ENCODE measurements around the gene ULK3.

The ULK3 gene

GRCh38 chr15:74836846-74837245 is 6.1 kb downstream of the ULK3 start:
- Histone ChIP-seq H3K9me3 (ENCODE audit: control insufficient read depth, insufficient read depth, low read depth, low read length) (no peaks in the 10 kb centered on the region), H3K36me3 (ENCODE audit: control insufficient read depth in 2 of 2, insufficient read depth in 1 of 2, low read length in 2 of 2) (peaks cover 7 to 47% of the 10 kb centered on the region in 2 experiments; a peak in 2 of 3 replicates), H3K4me3 (ENCODE audit: low read depth, low read length) (no peak overlapping the region), H3K4me1 (ENCODE audit: control insufficient read depth, insufficient read depth, low read length) (peaks cover under 1% of the 10 kb centered on the region; the same call in 1 of the 2 replicates), H3K27ac (ENCODE audit: extremely low read depth, low read depth, low read length) (peak overlapping the region; percentile 22; the same call in 1 of the 2 replicates)
- ChIA-PET CTCF (interaction anchor here (0.6 to 3.4 kb wide), 9 partner anchors 9 to 822 kb away, joined by 3 to 23 read pairs (median 4); partner anchors contain the start of gene CSK), POLR2A (interaction anchor here (2.2 kb wide), 1 partner anchor 65 kb away, joined by 7 read pairs; no protein-coding TSS in a partner anchor)
- no peak for TF ChIP-seq ZNF157 (tag by site-specific recombination; IDR thresholded peaks at IDR 0.05)
- TF ChIP-seq ZNF341 (tag by site-specific recombination; IDR thresholded peaks at IDR 0.05; ENCODE audit: low read depth), result peak; percentile 55
- no peak for TF ChIP-seq SETDB1 (IDR thresholded peaks at IDR 0.05; ENCODE audit: insufficient read length, low read length)
- no peak for TF ChIP-seq ZNF558 (tag by site-specific recombination; IDR thresholded peaks at IDR 0.05)

GRCh38 chr15:74835312-74835823 is 7.6 kb downstream of the ULK3 start:
- Histone ChIP-seq H3K4me1 (ENCODE audit: control insufficient read depth, insufficient read depth, low read length) (no peaks in the 10 kb centered on the region), H3K27ac (ENCODE audit: extremely low read depth, low read depth, low read length) (no peak overlapping the region), H3K9me3 (ENCODE audit: control insufficient read depth, insufficient read depth, low read depth, low read length) (no peaks in the 10 kb centered on the region), H3K4me3 (ENCODE audit: low read depth, low read length) (no peak overlapping the region), H3K36me3 (ENCODE audit: control insufficient read depth in 2 of 2, insufficient read depth in 1 of 2, low read length in 2 of 2) (peaks cover 7 to 38% of the 10 kb centered on the region in 2 experiments; a peak in 2 of 3 replicates)
- POLR2A ChIA-PET, result interaction anchor here (2.2 kb wide), 1 partner anchor 66 kb away, joined by 7 read pairs; no protein-coding TSS in a partner anchor
- TF ChIP-seq ZNF664 (tag by site-specific recombination; IDR thresholded peaks at IDR 0.05) (no peak), ZNF660 (tag by site-specific recombination; IDR thresholded peaks at IDR 0.05) (peak; percentile 85), SP7 (tag by site-specific recombination; IDR thresholded peaks at IDR 0.05) (peak; percentile 26; the same call in 1 of the 2 replicates), ZFHX2 (tag by site-specific recombination; conservative IDR thresholded peaks at IDR 0.05) (peak; percentile 14; the same call in 1 of the 2 replicates), PATZ1 (tag by site-specific recombination; IDR thresholded peaks at IDR 0.05) (peak; percentile 49; the same call in 1 of the 2 replicates), ZBTB48 (tag by site-specific recombination; IDR thresholded peaks at IDR 0.05) (peak; percentile 39; the same call in 1 of the 2 replicates), ZBTB17 (tag by site-specific recombination; IDR thresholded peaks at IDR 0.05) (peak; percentile 99), SCRT2 (tag by site-specific recombination; IDR thresholded peaks at IDR 0.05) (peak; percentile 51), IKZF3 (tag by site-specific recombination; IDR thresholded peaks at IDR 0.05) (peak; percentile 98), ZNF677 (tag by site-specific recombination; IDR thresholded peaks at IDR 0.05) (0 out of 2 replicates have a peak, but pooled peaks have one; percentile 4), ZIC2 (tag by site-specific recombination; IDR thresholded peaks at IDR 0.05) (peak; percentile 53), GLIS2 (tag by site-specific recombination; IDR thresholded peaks at IDR 0.05) (0 out of 2 replicates have a peak, but pooled peaks have one; percentile 13), ZNF341 (tag by site-specific recombination; IDR thresholded peaks at IDR 0.05; ENCODE audit: low read depth) (peak; percentile 33; the same call in 1 of the 2 replicates), ZNF398 (tag by site-specific recombination; IDR thresholded peaks at IDR 0.05) (no peak), ZNF629 (tag by site-specific recombination; IDR thresholded peaks at IDR 0.05) (0 out of 2 replicates have a peak, but pooled peaks have one; percentile 22), ZNF2 (tag by site-specific recombination; IDR thresholded peaks at IDR 0.05) (peak; percentile 31; the same call in 1 of the 2 replicates), ZBTB6 (tag by site-specific recombination; IDR thresholded peaks at IDR 0.05) (peak; percentile 36; the same call in 1 of the 2 replicates), SCRT1 (tag by site-specific recombination; IDR thresholded peaks at IDR 0.05; ENCODE audit: borderline replicate concordance) (no peak), ZNF501 (tag by site-specific recombination; IDR thresholded peaks at IDR 0.05) (0 out of 2 replicates have a peak, but pooled peaks have one; percentile 20), ZNF157 (tag by site-specific recombination; IDR thresholded peaks at IDR 0.05) (no peak), ZBTB20 (tag by site-specific recombination; IDR thresholded peaks at IDR 0.05) (peak; percentile 99), ZBTB21 (tag by site-specific recombination; IDR thresholded peaks at IDR 0.05) (no peak), GLIS1 (tag by site-specific recombination; IDR thresholded peaks at IDR 0.05) (peak; percentile 21; the same call in 1 of the 2 replicates), ZNF600 (tag by site-specific recombination; IDR thresholded peaks at IDR 0.05) (peak; percentile 62; the same call in 1 of the 2 replicates), CTCF (tag by site-specific recombination; IDR thresholded peaks at IDR 0.05) (peak; percentile 93)
- CTCF ChIA-PET, result interaction anchor here (0.6 to 3.4 kb wide), 25 partner anchors 8 to 1077 kb away, joined by 3 to 23 read pairs (median 4); partner anchors contain the start of genes CSK and MPI
